SU-DHL-6 (cell line): Measurements from ENCODE around the gene PMPCB.
A peak's percentile ranks its signal among the peaks of the same experiment; 100 is the strongest.
"Not testable (repeated sequence)": the region's sequence is repeated elsewhere in the genome, so short reads cannot be mapped to it uniquely, and the experiment has no call there.

Experiments used
- H2AFZ ChIP-seq: fragments of 200-600 bp; sonication (generic); 2 replicates; pipeline ENCODE4 v1.6.1; 2014; ENCODE audit warnings: low read depth, mild to moderate bottlenecking, moderate library complexity, mixed read lengths, antibody characterized with exemption, low read length; ENCODE audit not compliant: severe bottlenecking
- H3F3A ChIP-seq: fragments of 200-600 bp; shearing (Covaris generic); 2 replicates; pipeline ENCODE4 v1.6.0; 2016; ENCODE audit warnings: antibody characterized with exemption, mild to moderate bottlenecking; ENCODE audit not compliant: insufficient read depth
- H3K27ac ChIP-seq: fragments of 200-600 bp; sonication (generic); 2 replicates; pipeline ENCODE4 v1.5.1; 2016; ENCODE audit warnings: low read depth, mild to moderate bottlenecking, low read length, moderate library complexity, mixed read lengths
- H3K27me3 ChIP-seq: fragments of 200-600 bp; sonication (generic), shearing (Covaris generic); 2 replicates; pipeline ENCODE4 v1.6.0; 2014; ENCODE audit warnings: mild to moderate bottlenecking, low read length
- H3K36me3 ChIP-seq: fragments of 200-600 bp; sonication (generic); 2 replicates; pipeline ENCODE4 v1.6.1; 2014; ENCODE audit warnings: mild to moderate bottlenecking, low read length, mixed read lengths
- H3K4me2 ChIP-seq: fragments of 300-600, 200-600 bp; shearing (Covaris generic), sonication (generic); 2 replicates; pipeline ENCODE4 v1.6.0; 2014; ENCODE audit warnings: low read length, low read depth, mild to moderate bottlenecking; ENCODE audit not compliant: poor library complexity, severe bottlenecking
- H3K4me3 ChIP-seq: fragments of 200-600 bp; sonication (generic); 2 replicates; pipeline ENCODE4 v1.5.1; 2014; ENCODE audit warnings: antibody characterized with exemption, low read length, mild to moderate bottlenecking, mixed read lengths; ENCODE audit not compliant: insufficient read depth, poor library complexity, severe bottlenecking
- H3K79me2 ChIP-seq: fragments of 200-600 bp; sonication (generic); 2 replicates; pipeline ENCODE4 v1.6.1; 2014; ENCODE audit warnings: mild to moderate bottlenecking, low read length, moderate library complexity; ENCODE audit not compliant: insufficient read depth
- H3K9ac ChIP-seq: fragments of 200-600 bp; sonication (generic); 2 replicates; pipeline ENCODE4 v1.7.0; 2014; ENCODE audit warnings: mild to moderate bottlenecking, low read length
- H3K9me2 ChIP-seq: fragments of 200-600 bp; sonication (generic); replicated peaks from 2 replicates; pipeline ENCODE4 v1.6.1; 2014; ENCODE audit warnings: low read length; ENCODE audit not compliant: insufficient read depth
- H3K9me3 ChIP-seq: fragments of 200-600 bp; sonication (generic); 2 replicates; pipeline ENCODE4 v1.6.1; 2014; ENCODE audit warnings: low read length, mixed read lengths; ENCODE audit not compliant: insufficient read depth
- H4K20me1 ChIP-seq: fragments of 200-600 bp; sonication (generic); 2 replicates; pipeline ENCODE4 v1.6.1; 2014; ENCODE audit warnings: low read depth, mild to moderate bottlenecking, antibody characterized with exemption, low read length, moderate library complexity, mixed read lengths
- EZH2phosphoT487 ChIP-seq: fragments of 200-600 bp; sonication (generic), shearing (Covaris generic); conservative IDR thresholded peaks from 2 replicates; pipeline ENCODE4 v1.6.1; 2018; ENCODE audit warnings: mild to moderate bottlenecking, antibody characterized with exemption, low read length, moderate library complexity, mixed read lengths
- TF ChIP-seq, protein P1 (sequence below): fragments of 200-600 bp; sonication (generic); IDR thresholded peaks from one replicate; pipeline ENCODE4 v1.5.1; 2017; ENCODE audit warnings: antibody characterized with exemption, mild to moderate bottlenecking, low read length, moderate library complexity; ENCODE audit not compliant: insufficient read depth, poor library complexity, severe bottlenecking

PMPCB gene, protein sequence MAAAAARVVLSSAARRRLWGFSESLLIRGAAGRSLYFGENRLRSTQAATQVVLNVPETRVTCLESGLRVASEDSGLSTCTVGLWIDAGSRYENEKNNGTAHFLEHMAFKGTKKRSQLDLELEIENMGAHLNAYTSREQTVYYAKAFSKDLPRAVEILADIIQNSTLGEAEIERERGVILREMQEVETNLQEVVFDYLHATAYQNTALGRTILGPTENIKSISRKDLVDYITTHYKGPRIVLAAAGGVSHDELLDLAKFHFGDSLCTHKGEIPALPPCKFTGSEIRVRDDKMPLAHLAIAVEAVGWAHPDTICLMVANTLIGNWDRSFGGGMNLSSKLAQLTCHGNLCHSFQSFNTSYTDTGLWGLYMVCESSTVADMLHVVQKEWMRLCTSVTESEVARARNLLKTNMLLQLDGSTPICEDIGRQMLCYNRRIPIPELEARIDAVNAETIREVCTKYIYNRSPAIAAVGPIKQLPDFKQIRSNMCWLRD

DNA sequence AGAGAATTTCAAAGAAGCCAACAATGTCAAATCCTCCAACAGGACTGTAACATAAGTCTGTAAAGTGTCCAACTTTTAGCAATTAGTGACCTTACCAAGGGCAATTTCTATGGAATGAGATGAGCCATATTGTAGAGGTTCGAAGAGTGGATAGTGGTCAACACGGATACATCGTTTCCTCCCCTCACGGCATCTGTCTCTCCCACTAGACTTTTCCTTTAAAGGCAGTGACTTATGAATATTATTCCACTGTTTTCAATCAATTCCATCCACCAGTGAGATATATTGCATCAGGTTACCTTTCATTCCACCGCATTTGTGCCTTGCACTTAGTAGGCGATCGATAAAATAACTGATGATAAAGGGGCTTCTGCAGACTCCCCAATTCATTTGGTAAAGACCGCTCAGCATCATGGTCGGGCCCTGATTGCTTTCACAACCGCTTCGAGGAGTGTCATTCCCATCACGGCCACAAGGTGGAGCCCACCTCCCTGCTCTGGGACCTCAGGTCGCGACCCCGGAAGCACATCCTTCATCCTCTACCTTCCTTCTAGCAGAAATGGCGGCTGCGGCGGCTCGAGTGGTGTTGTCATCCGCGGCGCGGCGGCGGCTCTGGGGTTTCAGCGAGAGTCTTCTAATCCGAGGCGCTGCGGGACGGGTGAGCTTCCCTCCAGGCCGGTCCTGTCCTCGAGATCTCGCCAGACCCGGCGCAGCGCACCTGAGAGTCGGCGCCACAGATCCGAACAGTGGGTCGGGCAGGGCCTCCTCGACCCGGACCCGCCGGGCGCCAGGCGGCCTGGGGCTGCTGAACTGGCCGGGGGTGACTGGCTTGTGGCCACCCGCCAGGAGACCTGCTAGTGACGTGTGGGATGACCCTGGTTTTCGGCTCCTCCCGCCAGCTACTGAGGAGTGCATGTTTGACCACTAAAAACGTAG lies at the start of gene PMPCB:
Gene PMPCB (plus strand): TSS at position 535 of the 936 bp plus-strand sequence. CDS start 25 bp downstream, at position 560.
- no peaks in the 10 kb centered on the region for H3K27me3 ChIP-seq
- peak within 1 kb of the TSS; percentile 86 for H3K4me3 ChIP-seq
- no peaks in the 10 kb centered on the region for H3K9me2 ChIP-seq
- TF ChIP-seq, protein P1, sequence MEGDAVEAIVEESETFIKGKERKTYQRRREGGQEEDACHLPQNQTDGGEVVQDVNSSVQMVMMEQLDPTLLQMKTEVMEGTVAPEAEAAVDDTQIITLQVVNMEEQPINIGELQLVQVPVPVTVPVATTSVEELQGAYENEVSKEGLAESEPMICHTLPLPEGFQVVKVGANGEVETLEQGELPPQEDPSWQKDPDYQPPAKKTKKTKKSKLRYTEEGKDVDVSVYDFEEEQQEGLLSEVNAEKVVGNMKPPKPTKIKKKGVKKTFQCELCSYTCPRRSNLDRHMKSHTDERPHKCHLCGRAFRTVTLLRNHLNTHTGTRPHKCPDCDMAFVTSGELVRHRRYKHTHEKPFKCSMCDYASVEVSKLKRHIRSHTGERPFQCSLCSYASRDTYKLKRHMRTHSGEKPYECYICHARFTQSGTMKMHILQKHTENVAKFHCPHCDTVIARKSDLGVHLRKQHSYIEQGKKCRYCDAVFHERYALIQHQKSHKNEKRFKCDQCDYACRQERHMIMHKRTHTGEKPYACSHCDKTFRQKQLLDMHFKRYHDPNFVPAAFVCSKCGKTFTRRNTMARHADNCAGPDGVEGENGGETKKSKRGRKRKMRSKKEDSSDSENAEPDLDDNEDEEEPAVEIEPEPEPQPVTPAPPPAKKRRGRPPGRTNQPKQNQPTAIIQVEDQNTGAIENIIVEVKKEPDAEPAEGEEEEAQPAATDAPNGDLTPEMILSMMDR: peak; percentile 97
- TF ChIP-seq EZH2phosphoT487: no peak
- H3K79me2 ChIP-seq: peaks cover 42% of the 10 kb centered on the region
- H3K36me3 ChIP-seq: peaks cover 22% of the 10 kb centered on the region
- no peaks in the 10 kb centered on the region for H4K20me1 ChIP-seq
- H3K4me2 ChIP-seq: peak within 1 kb of the TSS; percentile 98
- H3K9me3 ChIP-seq: no peaks in the 10 kb centered on the region
- peak within 1 kb of the TSS; percentile 79 for H3K9ac ChIP-seq
- H3F3A ChIP-seq: no peaks in the 10 kb centered on the region
- peak within 1 kb of the TSS; percentile 78 for H2AFZ ChIP-seq
- peak within 1 kb of the TSS; percentile 53 for H3K27ac ChIP-seq

DNA sequence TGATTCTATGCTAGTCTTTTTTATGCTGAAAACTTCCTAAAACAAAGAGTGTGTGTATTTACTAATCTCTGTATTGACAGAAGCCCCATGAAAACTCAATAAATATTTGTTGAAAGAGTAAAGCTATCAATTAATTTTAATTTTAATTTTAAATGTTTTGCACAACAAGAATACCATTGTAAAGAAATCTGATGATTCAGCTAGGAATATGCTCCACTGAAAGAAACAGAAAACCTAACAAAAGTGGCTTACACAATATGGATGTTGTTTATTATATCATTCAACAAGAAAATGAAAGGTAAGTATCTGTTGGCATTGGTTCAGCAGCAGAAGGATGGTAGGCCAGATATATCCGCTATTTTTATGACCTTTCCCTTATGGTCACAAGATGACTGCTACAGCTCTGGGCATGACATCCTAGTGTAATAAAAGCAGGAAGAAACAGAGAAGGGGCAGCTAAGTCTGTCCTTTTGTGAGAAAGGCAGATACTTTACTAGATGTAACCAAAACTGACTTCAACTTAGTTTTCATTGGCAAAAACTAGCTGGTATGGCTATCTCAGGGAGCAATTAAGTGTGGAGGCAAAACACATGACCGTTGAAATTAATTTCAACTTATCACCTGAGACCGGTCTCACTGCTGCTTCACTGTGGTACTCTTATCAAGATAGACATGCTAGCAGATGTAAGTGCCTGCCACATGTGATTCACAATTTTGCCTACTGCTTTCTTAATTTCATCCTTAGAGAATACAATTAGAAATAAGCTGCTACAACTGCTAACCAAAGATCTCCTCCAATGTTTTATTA lies 43.3 kb upstream of the PMPCB start:
- not testable (repeated sequence) for H3K27ac ChIP-seq, H3K9ac ChIP-seq, H2AFZ ChIP-seq, H3K9me2 ChIP-seq, H3K4me3 ChIP-seq, H3K27me3 ChIP-seq, H3K9me3 ChIP-seq, H3F3A ChIP-seq, H3K36me3 ChIP-seq, H3K4me2 ChIP-seq, H4K20me1 ChIP-seq, H3K79me2 ChIP-seq

DNA sequence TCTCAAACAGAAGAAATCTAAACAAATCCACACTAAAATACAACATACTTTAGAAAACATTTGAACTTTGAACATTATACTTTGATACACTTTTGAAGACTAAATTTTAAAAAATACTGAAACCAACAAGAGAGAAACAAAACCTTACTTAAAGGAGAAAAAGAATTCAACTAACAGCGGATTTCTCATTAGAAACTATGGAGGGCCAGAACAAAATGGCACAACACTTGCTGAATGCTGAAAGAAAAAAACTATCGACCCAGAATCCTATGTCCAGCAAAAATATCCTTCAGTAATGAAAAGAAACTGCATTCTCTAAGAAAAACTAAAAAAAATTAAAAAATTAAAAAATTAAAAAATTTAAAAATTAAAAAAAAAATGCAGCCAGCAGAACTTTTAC lies 33.2 kb upstream of the PMPCB start:
- H3K4me3 ChIP-seq: not testable (repeated sequence)

DNA sequence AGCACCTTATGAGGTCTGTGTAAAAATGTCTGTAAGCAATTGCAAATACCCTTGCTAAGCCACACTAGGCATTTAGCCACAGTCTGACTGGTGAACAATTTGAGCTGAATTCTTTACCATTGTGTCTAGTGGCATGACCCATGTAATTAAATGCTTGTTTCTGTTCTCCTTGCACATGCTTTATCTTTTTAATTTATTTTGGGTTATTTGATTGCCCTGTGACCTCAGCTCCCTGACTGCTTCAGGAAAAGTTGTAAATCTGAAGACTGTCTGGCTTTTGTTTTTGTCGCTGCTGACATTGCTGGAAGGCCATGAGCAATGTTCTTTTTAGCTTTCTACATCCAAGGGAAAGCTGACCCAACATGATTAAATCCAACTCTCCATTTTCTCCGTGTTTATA lies 31.0 kb upstream of the PMPCB start:
- H3K9ac ChIP-seq, H3K27me3 ChIP-seq, H2AFZ ChIP-seq, H3F3A ChIP-seq, H3K27ac ChIP-seq, H3K4me2 ChIP-seq, H3K4me3 ChIP-seq, H3K9me2 ChIP-seq, H4K20me1 ChIP-seq, H3K79me2 ChIP-seq, H3K36me3 ChIP-seq, H3K9me3 ChIP-seq: not testable (repeated sequence)

More for the DNA sequence above, 33.2 kb upstream of the PMPCB start:
- H3K27ac ChIP-seq, H2AFZ ChIP-seq, H3K27me3 ChIP-seq, H4K20me1 ChIP-seq, H3K79me2 ChIP-seq, H3K9me3 ChIP-seq, H3K4me2 ChIP-seq, H3K36me3 ChIP-seq, H3F3A ChIP-seq, H3K9ac ChIP-seq, H3K9me2 ChIP-seq: not testable (repeated sequence)

DNA sequence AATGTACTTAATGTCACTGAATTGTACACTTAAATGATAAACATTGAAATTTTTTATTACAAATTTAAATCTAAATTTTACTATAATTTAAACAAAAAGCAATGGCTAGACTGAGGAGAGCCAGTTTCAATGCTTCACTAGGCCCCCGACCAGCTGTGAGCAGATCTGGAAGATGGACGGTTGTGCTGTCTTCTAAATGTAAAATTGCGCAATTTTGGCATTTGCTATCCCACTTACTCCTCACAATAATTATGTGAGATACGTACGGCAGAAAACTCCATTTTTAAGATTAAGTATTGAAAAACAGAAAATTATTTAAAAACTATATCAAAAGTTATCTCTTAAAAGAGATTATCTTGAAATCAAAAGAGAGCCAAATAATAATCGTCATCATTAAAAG lies 23.9 kb upstream of the PMPCB start:
- H4K20me1 ChIP-seq, H3K9me3 ChIP-seq, H2AFZ ChIP-seq, H3K27ac ChIP-seq, H3K36me3 ChIP-seq, H3K4me3 ChIP-seq, H3K27me3 ChIP-seq, H3K9me2 ChIP-seq, H3K4me2 ChIP-seq, H3K79me2 ChIP-seq, H3F3A ChIP-seq, H3K9ac ChIP-seq: not testable (repeated sequence)

DNA sequence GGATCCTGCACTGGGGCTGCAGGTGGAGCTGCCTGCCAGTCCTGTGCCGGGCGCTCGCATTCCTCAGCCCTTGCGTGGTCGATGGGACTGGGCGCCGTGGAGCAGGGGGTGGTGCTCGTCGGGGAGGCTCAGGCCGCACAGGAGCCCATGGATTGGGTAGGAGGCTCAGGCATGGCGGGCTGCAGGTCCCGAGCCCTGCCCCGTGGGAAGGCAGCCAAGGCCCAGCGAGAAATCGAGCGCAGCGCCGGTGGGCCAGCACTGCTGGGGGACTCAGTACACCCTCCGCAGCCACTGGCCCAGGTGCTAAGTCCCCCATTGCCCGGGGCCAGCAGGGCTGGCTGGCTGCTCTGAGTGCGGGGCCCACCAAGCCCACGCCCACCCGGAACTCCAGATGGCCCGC lies 22.4 kb upstream of the PMPCB start:
- not testable (repeated sequence) for H3K4me3 ChIP-seq, H3F3A ChIP-seq, H3K4me2 ChIP-seq, H4K20me1 ChIP-seq, H3K27me3 ChIP-seq, H2AFZ ChIP-seq, H3K9me2 ChIP-seq, H3K9me3 ChIP-seq, H3K79me2 ChIP-seq, H3K36me3 ChIP-seq, H3K27ac ChIP-seq, H3K9ac ChIP-seq
